Glomerular visceral epithelial cell (primary cell): Measurements from ENCODE around the gene ATP5F1D.
"Not testable (repeated sequence)": the region's sequence is repeated elsewhere in the genome, so short reads cannot be mapped to it uniquely, and the experiment has no call there.

Experiments used
- DNase-seq: peaks from one replicate; pipeline ENCODE4 v3.0.0-alpha.2; 2016; ENCODE audit errors: extremely low spot score

The ATP5F1D gene

GRCh38 chr19:1241417-1242095 is at the start of gene ATP5F1D:
Gene ATP5F1D, plus strand, starts transcription at chr19:1241751. Its CDS starts 100 bp downstream, at chr19:1241851.
- DNase-seq = peak; percentile 95

- DNase-seq = no peak
Observed at GRCh38 chr19:1199531-1199930, 42.0 kb upstream of the ATP5F1D start.

GRCh38 chr19:1200614-1201013 is 40.9 kb upstream of the ATP5F1D start:
- DNase-seq = not testable (repeated sequence)

GRCh38 chr19:1205114-1206099 is 36.1 kb upstream of the ATP5F1D start, which contains the start of gene STK11:
Gene STK11, plus strand, starts transcription at chr19:1205778. Its CDS starts 1,136 bp downstream, at chr19:1206914.
- DNase-seq = peak; percentile 98

- DNase-seq = no peak
Observed at GRCh38 chr19:1206150-1206863, 35.2 kb upstream of the ATP5F1D start.

- peak; percentile 64 for DNase-seq
Observed at GRCh38 chr19:1206864-1207450, 34.6 kb upstream of the ATP5F1D start.

GRCh38 chr19:1208830-1209229 is 32.7 kb upstream of the ATP5F1D start:
- not testable (repeated sequence) for DNase-seq

GRCh38 chr19:1210227-1210538 is 31.4 kb upstream of the ATP5F1D start:
- DNase-seq = no peak

- no peak for DNase-seq
Observed at GRCh38 chr19:1211494-1212234, 29.9 kb upstream of the ATP5F1D start.

GRCh38 chr19:1213391-1214286 is 27.9 kb upstream of the ATP5F1D start:
- DNase-seq = peak; percentile 72

- no peak for DNase-seq
Observed at GRCh38 chr19:1214299-1214861, 27.2 kb upstream of the ATP5F1D start.

GRCh38 chr19:1214862-1215731 is 26.5 kb upstream of the ATP5F1D start:
- DNase-seq = no peak

- no peak for DNase-seq
Observed at GRCh38 chr19:1216756-1217155, 24.8 kb upstream of the ATP5F1D start.

GRCh38 chr19:1217366-1217765 is 24.2 kb upstream of the ATP5F1D start:
- DNase-seq = no peak

GRCh38 chr19:1218751-1219567 is 22.6 kb upstream of the ATP5F1D start:
- DNase-seq = no peak

GRCh38 chr19:1219786-1220476 is 21.6 kb upstream of the ATP5F1D start:
- DNase-seq = no peak

GRCh38 chr19:1220477-1220930 is 21.0 kb upstream of the ATP5F1D start:
- no peak for DNase-seq
